Colonic mucosa (tissue), 4 donors: ENCODE results near the gene POU6F1. TPM values are rescaled to one million over a fixed set of nuclear protein-coding genes. Genes with fewer than 3 reads are reported as not detected.
A peak's percentile ranks its signal among the peaks of the same experiment; 100 is the strongest.

Source experiments
- DNase-seq: peaks from one replicate; pipeline ENCODE4 v3.0.0-alpha.2; 2020
- H3K27ac ChIP-seq: fragments of 200-600 bp; one replicate; pipeline ENCODE4 v1.8.0; 2021
- H3K27me3 ChIP-seq: fragments of 200-600 bp; one replicate; pipeline ENCODE4 v1.8.0; 2021
- H3K36me3 ChIP-seq: fragments of 200-600 bp; one replicate; pipeline ENCODE4 v1.8.0; 2021
- H3K4me1 ChIP-seq: fragments of 200-600 bp; one replicate; pipeline ENCODE4 v1.8.0; 2021; ENCODE audit warnings: mild to moderate bottlenecking
- H3K4me3 ChIP-seq: fragments of 200-600 bp; one replicate; pipeline ENCODE4 v1.8.0; 2021
- H3K9ac ChIP-seq, 2 donors: one replicate each; pipeline ENCODE4 v1.7.0; 2013; ENCODE audit warnings: control low read depth in 2 of 2, low read depth in 2 of 2, low read length in 2 of 2
- H3K9me3 ChIP-seq: fragments of 200-600 bp; one replicate; pipeline ENCODE4 v1.8.0; 2021
- CTCF ChIP-seq: fragments of 200-600 bp; IDR thresholded peaks from one replicate; pipeline ENCODE4 v1.8.0; 2022; ENCODE audit warnings: antibody characterized with exemption, mild to moderate bottlenecking
- intact Hi-C: fragments of 100-400 bp; cut with DNase I; formaldehyde crosslinking; loops from one replicate; pipeline ENCODE4 v1.14.1; 2022
- total RNA-seq, 2 donors: library from RNA; stranded (reverse); fragmentation: NEBNext Ultra II Directional in 1 of 2; extraction: Animal tissue kit (Norgen Biotek cat#: 25700) in 1 of 2; gene quantifications; one replicate each; pipeline ENCODE4 v1.2.1, GENCODE V29; 2021
- donor health status: healthy.
- donor health status: DM: no; HTN: no; CAD: no.
- donor health status: DM: no; HTN: no; CAD: no.

POU6F1 gene
- total RNA-seq, 2 donors from 2014 or later, result 4.9 to 5.6 TPM

- TF ChIP-seq CTCF, result no peak
- H3K27me3 ChIP-seq, result no peaks in the 10 kb centered on the region
- no peaks in the 10 kb centered on the region for H3K9me3 ChIP-seq
- peaks cover 4% of the 10 kb centered on the region for H3K4me1 ChIP-seq
- no peaks in the 10 kb centered on the region for H3K36me3 ChIP-seq
- intact Hi-C loops, result no loop called here
- peak overlapping the region; percentile 79 for H3K4me3 ChIP-seq
- H3K9ac ChIP-seq, result peak overlapping the region; percentile 62 to 68
- peak overlapping the region; percentile 86 for H3K27ac ChIP-seq
- DNase-seq, result peak; percentile 42
These were observed 822 bp upstream of the POU6F1 start for GRCh38 chr12:51218607-51219161.

- DNase-seq, result peak; percentile 52
- peak overlapping the region; percentile 86 for H3K27ac ChIP-seq
- H3K4me1 ChIP-seq, result peaks cover 4% of the 10 kb centered on the region
- intact Hi-C loops, result no loop called here
- peak overlapping the region; percentile 68 to 88 for H3K9ac ChIP-seq
- TF ChIP-seq CTCF, result no peak
- no peaks in the 10 kb centered on the region for H3K9me3 ChIP-seq
- H3K27me3 ChIP-seq, result no peaks in the 10 kb centered on the region
- peak overlapping the region; percentile 79 for H3K4me3 ChIP-seq
- H3K36me3 ChIP-seq, result no peaks in the 10 kb centered on the region
These were observed 512 bp downstream of the POU6F1 start for GRCh38 chr12:51217133-51217967.

GRCh38 chr12:51216642-51217041, 1.2 kb downstream of the POU6F1 start:
- peak overlapping the region in 1 of 2 donors; percentile 68 for H3K9ac ChIP-seq

GRCh38 chr12:51214895-51215294, 3.0 kb downstream of the POU6F1 start:
- intact Hi-C loops, result no loop called here
- no peaks in the 10 kb centered on the region for H3K36me3 ChIP-seq
- H3K4me1 ChIP-seq, result peaks cover 4% of the 10 kb centered on the region
- DNase-seq, result no peak
- no peak for TF ChIP-seq CTCF
- no peak overlapping the region for H3K27ac ChIP-seq
- H3K9ac ChIP-seq, result no peak overlapping the region
- H3K9me3 ChIP-seq, result no peaks in the 10 kb centered on the region
- H3K27me3 ChIP-seq, result no peaks in the 10 kb centered on the region
- H3K4me3 ChIP-seq, result no peak overlapping the region

More at GRCh38 chr12:51216642-51217041, 1.2 kb downstream of the POU6F1 start:
- Histone ChIP-seq H3K4me3 (peak overlapping the region; percentile 79), H3K27ac (peak overlapping the region; percentile 86), H3K4me1 (peaks cover 4% of the 10 kb centered on the region), H3K36me3 (no peaks in the 10 kb centered on the region), H3K27me3 (no peaks in the 10 kb centered on the region), H3K9me3 (no peaks in the 10 kb centered on the region)
- TF ChIP-seq CTCF, result no peak
- no peak for DNase-seq
- intact Hi-C loops, result no loop called here

GRCh38 chr12:51210690-51211395, 7.0 kb downstream of the POU6F1 start:
- H3K27me3 ChIP-seq, result no peaks in the 10 kb centered on the region
- intact Hi-C loops, result no loop called here
- no peak overlapping the region for H3K27ac ChIP-seq
- H3K36me3 ChIP-seq, result no peaks in the 10 kb centered on the region
- TF ChIP-seq CTCF, result no peak
- no peaks in the 10 kb centered on the region for H3K4me1 ChIP-seq
- H3K9me3 ChIP-seq, result no peaks in the 10 kb centered on the region
- H3K4me3 ChIP-seq, result no peak overlapping the region
- no peak for DNase-seq
- no peak overlapping the region for H3K9ac ChIP-seq
